NCI-H526 (cell line): ENCODE results near the gene NIFK.

Experiments
- DNase-seq, 2 experiments: peaks; one replicate each; lab custom pipeline; 2025; lab: John Stamatoyannopoulos, UW

NIFK gene

GRCh38 chr2:121736462-121737336 is at the start of gene NIFK:
TSS of gene NIFK (minus strand) at chr2:121736875. CDS start at chr2:121736850, 25 bp downstream.
- DNase-seq: peak; percentile 88 to 99

GRCh38 chr2:121783180-121783579 is 46.5 kb upstream of the NIFK start:
- DNase-seq: no peak

GRCh38 chr2:121778741-121779487 is 42.2 kb upstream of the NIFK start:
- DNase-seq: no peak

GRCh38 chr2:121777699-121778058 is 41.0 kb upstream of the NIFK start:
- DNase-seq: no peak

GRCh38 chr2:121776885-121777698 is 40.4 kb upstream of the NIFK start:
- no peak for DNase-seq

- DNase-seq: no peak
These were observed 39.7 kb upstream of the NIFK start for GRCh38 chr2:121776361-121776760.

- no peak for DNase-seq
These were observed 37.6 kb upstream of the NIFK start for GRCh38 chr2:121774235-121774634.

- peak in 1 of 2 experiments; percentile 54 for DNase-seq
These were observed 35.5 kb upstream of the NIFK start for GRCh38 chr2:121771976-121772742.

- DNase-seq: no peak
These were observed 31.6 kb upstream of the NIFK start for GRCh38 chr2:121768143-121768755.

- no peak for DNase-seq
These were observed 29.9 kb upstream of the NIFK start for GRCh38 chr2:121766624-121767023.

- DNase-seq: no peak
These were observed 28.1 kb upstream of the NIFK start for GRCh38 chr2:121764681-121765228.

GRCh38 chr2:121755237-121756111 is 18.8 kb upstream of the NIFK start, which contains the start of gene TSN:
TSS of gene TSN (plus strand) at chr2:121755651. CDS start at chr2:121755780, 129 bp downstream.
- peak; percentile 90 to 99 for DNase-seq

GRCh38 chr2:121754851-121755236 is 18.2 kb upstream of the NIFK start:
- no peak for DNase-seq

GRCh38 chr2:121748202-121748601 is 11.5 kb upstream of the NIFK start:
- peak; percentile 18 to 57 for DNase-seq

GRCh38 chr2:121746071-121746578 is 9.4 kb upstream of the NIFK start:
- DNase-seq: no peak

- DNase-seq: no peak
These were observed 4.8 kb upstream of the NIFK start for GRCh38 chr2:121741450-121741849.

- no peak for DNase-seq
These were observed 4.3 kb upstream of the NIFK start for GRCh38 chr2:121740973-121741372.

- peak in 1 of 2 experiments; percentile 47 for DNase-seq
These were observed 574 bp downstream of the NIFK start for GRCh38 chr2:121736140-121736461.

GRCh38 chr2:121735518-121736074 is 1.1 kb downstream of the NIFK start:
- peak in 1 of 2 experiments; percentile 39 for DNase-seq
